ENCODE data around the gene TDG. TPM values are rescaled to one million over a fixed set of nuclear protein-coding genes. Genes with fewer than 3 reads are reported as not detected.
A peak's percentile ranks its signal among the peaks of the same experiment; 100 is the strongest.

TDG gene
- total and polyA plus RNA-seq, 2 donors (not counting 3 experiments of a cell fraction or from before 2014, with no cell fraction given): 17.6 to 36.8 TPM

DNA sequence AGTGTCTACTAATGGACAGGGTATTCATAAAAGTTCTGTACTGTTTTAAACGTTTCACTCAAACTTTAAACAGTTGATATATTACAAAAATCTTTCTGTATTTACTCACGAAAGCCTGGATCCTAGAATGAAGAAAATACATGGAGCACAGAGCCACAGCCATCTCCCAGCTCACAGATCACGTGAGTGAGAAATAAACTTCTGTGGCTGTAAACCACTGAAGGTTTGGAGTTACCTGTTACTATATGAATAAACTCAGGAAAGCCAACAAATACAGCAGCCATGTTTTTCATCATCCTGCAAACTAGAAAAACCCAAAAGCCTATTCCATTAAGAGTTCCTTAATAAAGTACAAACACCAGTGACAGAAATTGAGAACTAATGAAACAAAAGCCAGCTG lies 867 bp upstream of the TDG start:
- POLR2A ChIA-PET: interaction anchor here (1.0 to 2.4 kb wide), 4 partner anchors 8 to 173 kb away, joined by 3 to 34 read pairs (median 8); partner anchors contain the start of genes HSP90B1 and NFYB

More for the DNA sequence above, 867 bp upstream of the TDG start:
- no peak for FAIRE-seq
- Histone ChIP-seq H3K9ac (replicated peaks; ENCODE audit: extremely low read depth, insufficient read depth, low read length) (peak overlapping the region; percentile 95), H3K79me2 (ENCODE audit: control insufficient read depth, insufficient read depth, low read length) (peaks cover 55% of the 10 kb centered on the region), H3K27me3 (ENCODE audit: control insufficient read depth in 2 of 2, insufficient read depth in 2 of 2, low read length in 2 of 2) (no peaks in the 10 kb centered on the region), H4K20me1 (replicated peaks; ENCODE audit: control insufficient read depth, extremely low read depth, insufficient read depth, low read length) (no peaks in the 10 kb centered on the region), H3K4me2 (ENCODE audit: insufficient read depth, low read length) (peak overlapping the region; percentile 95), H3K9me1 (replicated peaks; ENCODE audit: control insufficient read depth, extremely low read depth, insufficient read depth, low read length) (no peaks in the 10 kb centered on the region), H3K4me3 (replicated peaks in 1 of 3; ENCODE audit: insufficient read depth in 1 of 3, low read depth in 1 of 3, low read length in 3 of 3) (peak overlapping the region; percentile 62 to 93 (median 88)), H3K9me3 (replicated peaks; ENCODE audit: control insufficient read depth, insufficient read depth, low read length) (no peaks in the 10 kb centered on the region), H3K27ac (ENCODE audit: insufficient read depth, low read depth, low read length) (peak overlapping the region; percentile 74), H2AFZ (ENCODE audit: low read depth, low read length) (peak overlapping the region; percentile 51), H3K4me1 (ENCODE audit: control insufficient read depth, extremely low read depth, insufficient read depth, low read length) (peaks cover 10% of the 10 kb centered on the region), H3K36me3 (ENCODE audit: control insufficient read depth in 2 of 2, extremely low read depth in 1 of 2, insufficient read depth in 2 of 2, low read length in 2 of 2) (no peaks in the 10 kb centered on the region)
- no peak for TF ChIP-seq JUN (IDR thresholded peaks at IDR 0.05; ENCODE audit: borderline replicate concordance, insufficient read depth, insufficient read length, low read depth)
- TF ChIP-seq POLR2AphosphoS5 (IDR thresholded peaks at IDR 0.05; ENCODE audit: insufficient read depth, low read depth, low read length): no peak
- no peak for TF ChIP-seq GATA2 (IDR thresholded peaks at IDR 0.05; ENCODE audit: insufficient read depth, insufficient read length, low read depth, low read length)
- no peak for TF ChIP-seq FOS (IDR thresholded peaks at IDR 0.05; ENCODE audit: borderline replicate concordance, insufficient read depth, low read length)
- no peak for TF ChIP-seq EZH2 (IDR thresholded peaks at IDR 0.05; ENCODE audit: borderline replicate concordance, low read depth, low read length, severe bottlenecking)
- TF ChIP-seq, protein P1, sequence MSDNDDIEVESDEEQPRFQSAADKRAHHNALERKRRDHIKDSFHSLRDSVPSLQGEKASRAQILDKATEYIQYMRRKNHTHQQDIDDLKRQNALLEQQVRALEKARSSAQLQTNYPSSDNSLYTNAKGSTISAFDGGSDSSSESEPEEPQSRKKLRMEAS (IDR thresholded peaks at IDR 0.05; ENCODE audit: insufficient read depth, insufficient read length): no peak
- TF ChIP-seq POLR2A (IDR thresholded peaks at IDR 0.05; ENCODE audit: low read depth, low read length): no peak
- TF ChIP-seq, protein P2, sequence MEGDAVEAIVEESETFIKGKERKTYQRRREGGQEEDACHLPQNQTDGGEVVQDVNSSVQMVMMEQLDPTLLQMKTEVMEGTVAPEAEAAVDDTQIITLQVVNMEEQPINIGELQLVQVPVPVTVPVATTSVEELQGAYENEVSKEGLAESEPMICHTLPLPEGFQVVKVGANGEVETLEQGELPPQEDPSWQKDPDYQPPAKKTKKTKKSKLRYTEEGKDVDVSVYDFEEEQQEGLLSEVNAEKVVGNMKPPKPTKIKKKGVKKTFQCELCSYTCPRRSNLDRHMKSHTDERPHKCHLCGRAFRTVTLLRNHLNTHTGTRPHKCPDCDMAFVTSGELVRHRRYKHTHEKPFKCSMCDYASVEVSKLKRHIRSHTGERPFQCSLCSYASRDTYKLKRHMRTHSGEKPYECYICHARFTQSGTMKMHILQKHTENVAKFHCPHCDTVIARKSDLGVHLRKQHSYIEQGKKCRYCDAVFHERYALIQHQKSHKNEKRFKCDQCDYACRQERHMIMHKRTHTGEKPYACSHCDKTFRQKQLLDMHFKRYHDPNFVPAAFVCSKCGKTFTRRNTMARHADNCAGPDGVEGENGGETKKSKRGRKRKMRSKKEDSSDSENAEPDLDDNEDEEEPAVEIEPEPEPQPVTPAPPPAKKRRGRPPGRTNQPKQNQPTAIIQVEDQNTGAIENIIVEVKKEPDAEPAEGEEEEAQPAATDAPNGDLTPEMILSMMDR (IDR thresholded peaks at IDR 0.05; ENCODE audit: extremely low read depth in 1 of 2, insufficient read depth in 1 of 2, low read depth in 1 of 2, low read length in 2 of 2): no peak
- no peak for TF ChIP-seq MYC (IDR thresholded peaks at IDR 0.05; ENCODE audit: low read depth, low read length)
- intact Hi-C loops (cut with micrococcal nuclease) (loop anchor here (1.0 to 2.0 kb wide), 3 partner anchors 8 to 100 kb away; partner anchors contain the start of genes HCFC2 and HSP90B1), dilution Hi-C loops (cut with MboI; ENCODE audit: extremely low pct_ligation_motif_present, low sequenced_read_pairs) (no loop called here)
- no peak for DNase-seq (ENCODE audit: low read depth, low spot score)
- CTCF ChIA-PET: interaction anchor here (0.7 to 2.9 kb wide), 2 partner anchors 8 to 15 kb away, joined by 4 to 20 read pairs; a partner anchor contains a TSS
- no TSS peak for BruUV-seq (replicated peaks)

Data from endothelial cell of umbilical vein (primary cell).